Gastroesophageal sphincter (tissue), 4 donors: ENCODE measurements around the gene PRR18. TPM values are rescaled to one million over a fixed set of nuclear protein-coding genes. Genes with fewer than 3 reads are reported as not detected.

Experiments
- ATAC-seq: fragments of 150-250 bp; one replicate; pipeline ENCODE4 v1.9.1; 2016; ENCODE audit warnings: mild to moderate bottlenecking, moderate library complexity
- H3K27ac ChIP-seq, 4 donors: fragments of 200-600 bp; sonication (generic) in 3 of 4; 1 replicate in 3 of 4; 2 replicates in 1 of 4; pipeline ENCODE4 v1.5.1; 2016 to 2019
- H3K27me3 ChIP-seq: fragments of 200-600 bp; sonication (generic); one replicate; pipeline ENCODE4 v1.5.1; 2019
- H3K36me3 ChIP-seq, 2 donors: fragments of 200-600 bp; sonication (generic); one replicate each; pipeline ENCODE4 v1.5.1; 2019; ENCODE audit warnings: control low read depth in 1 of 2
- H3K4me1 ChIP-seq, 3 donors: fragments of 200-600 bp; sonication (generic); 1 replicate in 2 of 3; 2 replicates in 1 of 3; pipeline ENCODE4 v1.5.1; 2016 to 2019; ENCODE audit warnings: control low read depth in 2 of 3
- H3K4me3 ChIP-seq, 2 donors: fragments of 200-600 bp; sonication (generic); one replicate each; pipeline ENCODE4 v1.5.1; 2019; ENCODE audit warnings: mild to moderate bottlenecking in 1 of 2, moderate library complexity in 1 of 2
- H3K9me3 ChIP-seq, 3 donors: fragments of 200-600 bp; sonication (generic); one replicate each; pipeline ENCODE4 v1.5.1; 2017 to 2019; ENCODE audit warnings: control low read depth in 2 of 3
- CTCF ChIP-seq, 4 experiments: fragments of 200-600 bp in 2 of 4; fragments of 450-650 bp in 2 of 4; sonication (generic) in 1 of 4; IDR thresholded peaks; one replicate each; pipeline ENCODE4 v1.5.1; 2017 to 2019; ENCODE audit warnings: antibody characterized with exemption in 4 of 4, mild to moderate bottlenecking in 2 of 4, moderate library complexity in 2 of 4
- EP300 ChIP-seq: sonication (generic); formaldehyde crosslinking; IDR thresholded peaks from one replicate; pipeline ENCODE4 v1.6.1; 2017; ENCODE audit warnings: antibody characterized with exemption, mild to moderate bottlenecking
- POLR2A ChIP-seq, 2 donors: fragments of 450-650 bp; IDR thresholded peaks; one replicate each; pipeline ENCODE4 v1.6.1; 2017; ENCODE audit warnings: antibody characterized with exemption in 2 of 2, mild to moderate bottlenecking in 2 of 2, moderate library complexity in 1 of 2
- POLR2AphosphoS5 ChIP-seq: sonication (generic); formaldehyde crosslinking; IDR thresholded peaks from one replicate; pipeline ENCODE4 v1.6.1; 2017; ENCODE audit warnings: antibody characterized with exemption
- WGBS, 2 donors: methylation state at CpG; one replicate each; pipeline ENCODE4 v1.1.5; 2018; ENCODE audit warnings: low coverage in 1 of 2; 5-methylcytosine and 5-hydroxymethylcytosine counted together
- total RNA-seq, 4 donors: library from RNA; depleted of rRNA; stranded (reverse); fragments of >200 nt; gene quantifications; one replicate each; pipeline ENCODE4 v1.1.0, GENCODE V29; 2016

Gene PRR18
- total RNA-seq, 4 donors from 2014 or later, result not detected

- TF ChIP-seq EP300 (no peak), POLR2AphosphoS5 (no peak), CTCF (IDR thresholded peaks at IDR 0.05) (no peak), POLR2A (IDR thresholded peaks at IDR 0.05) (no peak)
- H3K4me1 ChIP-seq, result peaks cover 0 to 4% (median 0%) of the 10 kb centered on the region in 3 donors
- H3K4me3 ChIP-seq, result no peak overlapping the region
- H3K36me3 ChIP-seq, result no peaks in the 10 kb centered on the region
- no peak overlapping the region for H3K27ac ChIP-seq
- no peak for ATAC-seq
- H3K9me3 ChIP-seq, result no peaks in the 10 kb centered on the region
- H3K27me3 ChIP-seq, result peaks cover 4% of the 10 kb centered on the region
- WGBS, 2 donors, result 57 to 69% methylated on average over 1 of the region's 1 CpG
Measured at GRCh38 chr6:166353507-166353906, 45.3 kb upstream of the PRR18 start.

- Histone ChIP-seq H3K27ac (no peak overlapping the region), H3K9me3 (no peaks in the 10 kb centered on the region), H3K4me3 (no peak overlapping the region), H3K4me1 (peaks cover 0 to 4% (median 0%) of the 10 kb centered on the region in 3 donors), H3K27me3 (peaks cover 4% of the 10 kb centered on the region), H3K36me3 (no peaks in the 10 kb centered on the region)
- no peak for TF ChIP-seq POLR2AphosphoS5
- no peak for TF ChIP-seq CTCF (IDR thresholded peaks at IDR 0.05)
- no peak for TF ChIP-seq EP300
- ATAC-seq, result no peak
Measured at GRCh38 chr6:166352923-166353322, 44.7 kb upstream of the PRR18 start.

- Histone ChIP-seq H3K27ac (no peak overlapping the region), H3K9me3 (no peaks in the 10 kb centered on the region), H3K27me3 (peaks cover 4% of the 10 kb centered on the region), H3K36me3 (no peaks in the 10 kb centered on the region), H3K4me3 (no peak overlapping the region), H3K4me1 (peaks cover 0 to 4% (median 0%) of the 10 kb centered on the region in 3 donors)
- no peak for TF ChIP-seq POLR2AphosphoS5
- no peak for TF ChIP-seq EP300
- TF ChIP-seq POLR2A (IDR thresholded peaks at IDR 0.05), result no peak
- no peak for TF ChIP-seq CTCF (IDR thresholded peaks at IDR 0.05)
- ATAC-seq, result no peak
- WGBS, 2 donors, result 25 to 27% methylated on average over 4 of the region's 4 CpGs
Measured at GRCh38 chr6:166351715-166352285, 43.6 kb upstream of the PRR18 start.

- H3K4me1 ChIP-seq, result peaks cover 0 to 6% (median 0%) of the 10 kb centered on the region in 3 donors
- no peak overlapping the region for H3K27ac ChIP-seq
- no peak for ATAC-seq
- no peak overlapping the region for H3K4me3 ChIP-seq
- TF ChIP-seq CTCF (IDR thresholded peaks at IDR 0.05), result no peak
- no peak for TF ChIP-seq POLR2A (IDR thresholded peaks at IDR 0.05)
- TF ChIP-seq POLR2AphosphoS5, result no peak
- H3K36me3 ChIP-seq, result no peaks in the 10 kb centered on the region
- no peaks in the 10 kb centered on the region for H3K27me3 ChIP-seq
- H3K9me3 ChIP-seq, result no peaks in the 10 kb centered on the region
- WGBS, 2 donors, result 85 to 88% methylated on average over 5 to 6 of the region's 6 CpGs
Measured at GRCh38 chr6:166348305-166348949, 40.2 kb upstream of the PRR18 start.

GRCh38 chr6:166346965-166347364 lies 38.8 kb upstream of the PRR18 start:
- no peaks in the 10 kb centered on the region for H3K36me3 ChIP-seq
- peaks cover 0 to 12% (median 0%) of the 10 kb centered on the region in 3 donors for H3K4me1 ChIP-seq
- TF ChIP-seq POLR2AphosphoS5 (no peak), POLR2A (IDR thresholded peaks at IDR 0.05) (no peak), EP300 (no peak), CTCF (IDR thresholded peaks at IDR 0.05) (no peak)
- H3K4me3 ChIP-seq, result no peak overlapping the region
- no peak overlapping the region for H3K27ac ChIP-seq
- no peaks in the 10 kb centered on the region for H3K27me3 ChIP-seq
- no peak for ATAC-seq
- H3K9me3 ChIP-seq, result no peaks in the 10 kb centered on the region
